ENCODE measurements around the gene ZSCAN12.

GRCh38 chr6:28353356-28353755 lies 46.2 kb downstream of the ZSCAN12 start:
- TF ChIP-seq SP2 (CRISPR knock-in tag; IDR thresholded peaks at IDR 0.05), result no peak
- TF ChIP-seq HNRNPH1 (optimal IDR thresholded peaks at IDR 0.05; ENCODE audit: low read depth, low read length), result no peak

Data from HepG2 (cell line).